SIG-M5 treated with dmso at 0.1 percent for 504 hours (cell line): Measurements from ENCODE around the gene PRDM1.
"Not testable (repeated sequence)": the region's sequence is repeated elsewhere in the genome, so short reads cannot be mapped to it uniquely, and the experiment has no call there.

ENCODE experiments used
- DNase-seq: peaks from one replicate; lab custom pipeline; 2025; ENCODE audit not compliant: unreplicated experiment; lab: John Stamatoyannopoulos, UW

Gene PRDM1

GRCh38 chr6:106134906-106135634 lies 48.9 kb downstream of the PRDM1 start:
- no peak for DNase-seq

GRCh38 chr6:106135911-106136571 lies 49.9 kb downstream of the PRDM1 start:
- DNase-seq = no peak

- no peak for DNase-seq
These were observed 50.7 kb downstream of the PRDM1 start for GRCh38 chr6:106136845-106137244.

- no peak for DNase-seq
These were observed 52.0 kb downstream of the PRDM1 start for GRCh38 chr6:106138151-106138550.

- no peak for DNase-seq
These were observed 55.5 kb downstream of the PRDM1 start for GRCh38 chr6:106141441-106142237.

GRCh38 chr6:106142876-106143431 lies 56.8 kb downstream of the PRDM1 start:
- no peak for DNase-seq

GRCh38 chr6:106143665-106144064 lies 57.5 kb downstream of the PRDM1 start:
- DNase-seq = no peak

- no peak for DNase-seq
These were observed 59.0 kb downstream of the PRDM1 start for GRCh38 chr6:106145144-106145543.

- DNase-seq = no peak
These were observed 59.6 kb downstream of the PRDM1 start for GRCh38 chr6:106145741-106146227.

GRCh38 chr6:106146852-106147351 lies 60.8 kb downstream of the PRDM1 start:
- DNase-seq = no peak

GRCh38 chr6:106147476-106147875 lies 61.3 kb downstream of the PRDM1 start:
- DNase-seq = no peak

- no peak for DNase-seq
These were observed 63.4 kb downstream of the PRDM1 start for GRCh38 chr6:106149472-106150069.

GRCh38 chr6:106152476-106152875 lies 66.3 kb downstream of the PRDM1 start:
- not testable (repeated sequence) for DNase-seq

- no peak for DNase-seq
These were observed 66.8 kb downstream of the PRDM1 start for GRCh38 chr6:106152952-106153351.

GRCh38 chr6:106154326-106154725 lies 68.2 kb downstream of the PRDM1 start:
- no peak for DNase-seq

GRCh38 chr6:106155219-106155830 lies 69.2 kb downstream of the PRDM1 start:
- DNase-seq = peak; percentile 84

- DNase-seq = no peak
These were observed 70.3 kb downstream of the PRDM1 start for GRCh38 chr6:106156413-106156812.

- DNase-seq = no peak
These were observed 70.7 kb downstream of the PRDM1 start for GRCh38 chr6:106156863-106157262.

GRCh38 chr6:106158816-106159215 lies 72.7 kb downstream of the PRDM1 start:
- DNase-seq = no peak
